PC-3 (cell line): Measurements from ENCODE around the gene LNPEP. TPM values are rescaled to one million over a fixed set of nuclear protein-coding genes. Genes with fewer than 3 reads are reported as not detected.

ENCODE experiments used
- ATAC-seq: fragments of 200-7000 bp; cut with Tn5 transposase; 2 replicates; pipeline ENCODE4 v1.9.1; 2020; ENCODE audit warnings: mild to moderate bottlenecking, moderate library complexity
- BruUV-seq: library from RNA; stranded (reverse); fragments of 400-500 nt; replicated peaks from 2 replicates; lab custom pipeline; 2021; lab: Mats Ljungman, UMichigan
- CTCF ChIA-PET: fragments of 300-600 bp; sonication (Branson Sonifier 250); formaldehyde crosslinking; loops from one replicate; lab custom pipeline; 2022; ENCODE audit warnings: antibody characterized with exemption; lab: Charles Lee
- POLR2A ChIA-PET: fragments of 300-600 bp; sonication (Branson Sonifier 250); formaldehyde crosslinking; loops from one replicate; lab custom pipeline; 2022; ENCODE audit warnings: antibody characterized with exemption; ENCODE audit not compliant: unreplicated experiment; lab: Charles Lee
- DNase-seq: peaks from one replicate; pipeline ENCODE4 v3.0.0-alpha.2; 2015
- H2AFZ ChIP-seq: fragments of 300-600 bp; sonication (generic); 2 replicates; pipeline ENCODE4 v1.6.0; 2016; ENCODE audit warnings: antibody characterized with exemption, low read length
- H3F3A ChIP-seq: fragments of 300-600 bp; sonication (generic); one replicate; pipeline ENCODE4 v1.6.0; 2017; ENCODE audit warnings: antibody characterized with exemption, low read length, control low read depth, mild to moderate bottlenecking; ENCODE audit not compliant: unreplicated experiment
- H3K27ac ChIP-seq: fragments of 300-600 bp; sonication (generic); 2 replicates; pipeline ENCODE4 v1.5.1; 2016; ENCODE audit warnings: mild to moderate bottlenecking, low read length
- H3K27me3 ChIP-seq: fragments of 300-600 bp; sonication (generic); 2 replicates; pipeline ENCODE4 v1.6.1; 2016; ENCODE audit warnings: low read length, mixed read lengths
- H3K36me3 ChIP-seq: fragments of 300-600 bp; sonication (generic); 2 replicates; pipeline ENCODE4 v1.6.1; 2016; ENCODE audit warnings: low read depth, mixed run types, low read length, mixed read lengths
- H3K4me1 ChIP-seq: fragments of 300-600 bp; sonication (generic); 2 replicates; pipeline ENCODE4 v1.5.1; 2016; ENCODE audit warnings: low read length; ENCODE audit not compliant: insufficient read depth
- H3K4me2 ChIP-seq: fragments of 300-600 bp; sonication (generic); 2 replicates; pipeline ENCODE4 v1.6.0; 2016; ENCODE audit warnings: low read length
- H3K4me3 ChIP-seq: fragments of 300-600 bp; sonication (generic); 2 replicates; pipeline ENCODE4 v1.5.1; 2016; ENCODE audit warnings: mild to moderate bottlenecking, low read length, mixed read lengths
- H3K79me2 ChIP-seq: fragments of 300-600 bp; sonication (generic); 2 replicates; pipeline ENCODE4 v1.6.1; 2017; ENCODE audit warnings: low read length, mixed read lengths
- H3K9ac ChIP-seq: fragments of 300-600 bp; sonication (generic); 2 replicates; pipeline ENCODE4 v1.6.0; 2016; ENCODE audit warnings: mild to moderate bottlenecking, low read length
- H3K9me2 ChIP-seq: fragments of 300-600 bp; sonication (generic); replicated peaks from 2 replicates; pipeline ENCODE4 v1.6.1; 2016; ENCODE audit warnings: mixed run types, low read length, mixed read lengths
- H3K9me3 ChIP-seq: fragments of 300-600 bp; sonication (generic); 2 replicates; pipeline ENCODE4 v1.6.1; 2016; ENCODE audit warnings: low read length, mixed read lengths
- H4K20me1 ChIP-seq: fragments of 300-600 bp; sonication (generic); 2 replicates; pipeline ENCODE4 v1.6.1; 2016; ENCODE audit warnings: low read length, mixed read lengths
- EZH2 ChIP-seq: fragments of 300-600 bp; sonication (generic); IDR thresholded peaks from one replicate; pipeline ENCODE4 v1.6.1; 2017; ENCODE audit warnings: antibody characterized with exemption, mild to moderate bottlenecking, low read length; ENCODE audit not compliant: unreplicated experiment
- EZH2phosphoT487 ChIP-seq: fragments of 300-600 bp; sonication (generic); IDR thresholded peaks from 2 replicates; pipeline ENCODE4 v1.6.1; 2018; ENCODE audit warnings: mild to moderate bottlenecking, antibody characterized with exemption, low read length, borderline replicate concordance
- intact Hi-C: fragments of 100-400 bp; cut with micrococcal nuclease; formaldehyde crosslinking; loops from 2 replicates; pipeline ENCODE4 v1.9.0; 2023
- total RNA-seq: library from RNA; depleted of rRNA; stranded (reverse); fragments of >200 nt; gene quantifications from 2 replicates; pipeline ENCODE4 v1.2.3, GENCODE V29; 2014
- TF ChIP-seq, protein P1 (sequence below): fragments of 300-600 bp; sonication (generic); conservative IDR thresholded peaks from 2 replicates; pipeline ENCODE4 v1.5.1; 2017; ENCODE audit warnings: antibody characterized with exemption, low read depth, mild to moderate bottlenecking, low read length

Gene LNPEP
- total RNA-seq, 1 experiment from 2014 or later, result 11.1 TPM

- Histone ChIP-seq H3K4me2 (no peak overlapping the region), H3K9me3 (no peaks in the 10 kb centered on the region), H3K9ac (no peak overlapping the region), H4K20me1 (no peaks in the 10 kb centered on the region), H3K27ac (no peak overlapping the region), H3K4me3 (no peak overlapping the region), H3K4me1 (0 out of 2 replicates have a peak, but pooled peaks cover 8% of the 10 kb centered on the region), H3K79me2 (no peaks in the 10 kb centered on the region), H3F3A (no peaks in the 10 kb centered on the region), H2AFZ (no peak overlapping the region), H3K9me2 (no peaks in the 10 kb centered on the region), H3K27me3 (no peaks in the 10 kb centered on the region), H3K36me3 (no peaks in the 10 kb centered on the region; the same call in 1 of the 2 replicates)
- ChIA-PET CTCF (no interaction called here), POLR2A (no interaction called here)
- DNase-seq (no peak), ATAC-seq (no peak)
- TF ChIP-seq EZH2phosphoT487, result no peak
- TF ChIP-seq EZH2, result no peak
- TF ChIP-seq, protein P1, sequence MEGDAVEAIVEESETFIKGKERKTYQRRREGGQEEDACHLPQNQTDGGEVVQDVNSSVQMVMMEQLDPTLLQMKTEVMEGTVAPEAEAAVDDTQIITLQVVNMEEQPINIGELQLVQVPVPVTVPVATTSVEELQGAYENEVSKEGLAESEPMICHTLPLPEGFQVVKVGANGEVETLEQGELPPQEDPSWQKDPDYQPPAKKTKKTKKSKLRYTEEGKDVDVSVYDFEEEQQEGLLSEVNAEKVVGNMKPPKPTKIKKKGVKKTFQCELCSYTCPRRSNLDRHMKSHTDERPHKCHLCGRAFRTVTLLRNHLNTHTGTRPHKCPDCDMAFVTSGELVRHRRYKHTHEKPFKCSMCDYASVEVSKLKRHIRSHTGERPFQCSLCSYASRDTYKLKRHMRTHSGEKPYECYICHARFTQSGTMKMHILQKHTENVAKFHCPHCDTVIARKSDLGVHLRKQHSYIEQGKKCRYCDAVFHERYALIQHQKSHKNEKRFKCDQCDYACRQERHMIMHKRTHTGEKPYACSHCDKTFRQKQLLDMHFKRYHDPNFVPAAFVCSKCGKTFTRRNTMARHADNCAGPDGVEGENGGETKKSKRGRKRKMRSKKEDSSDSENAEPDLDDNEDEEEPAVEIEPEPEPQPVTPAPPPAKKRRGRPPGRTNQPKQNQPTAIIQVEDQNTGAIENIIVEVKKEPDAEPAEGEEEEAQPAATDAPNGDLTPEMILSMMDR, result no peak
- intact Hi-C loops, result no loop called here
- no TSS peak for BruUV-seq
Observed at GRCh38 chr5:97009212-97009898, 73.5 kb downstream of the LNPEP start.

- Histone ChIP-seq H3K79me2 (no peaks in the 10 kb centered on the region), H3K27ac (no peak overlapping the region), H3K9me2 (no peaks in the 10 kb centered on the region), H3K4me2 (no peak overlapping the region), H3K9ac (no peak overlapping the region), H3K4me3 (no peak overlapping the region), H3K27me3 (no peaks in the 10 kb centered on the region), H2AFZ (no peak overlapping the region), H3F3A (no peaks in the 10 kb centered on the region), H3K36me3 (no peaks in the 10 kb centered on the region; the same call in 1 of the 2 replicates), H4K20me1 (no peaks in the 10 kb centered on the region), H3K4me1 (0 out of 2 replicates have a peak, but pooled peaks cover 8% of the 10 kb centered on the region), H3K9me3 (no peaks in the 10 kb centered on the region)
- BruUV-seq, result no TSS peak
- intact Hi-C loops, result no loop called here
- ChIA-PET CTCF (no interaction called here), POLR2A (no interaction called here)
- TF ChIP-seq, protein P1, result no peak
- TF ChIP-seq EZH2 (no peak), EZH2phosphoT487 (no peak)
- DNase-seq (no peak), ATAC-seq (no peak)
Observed at GRCh38 chr5:97009921-97010320, 74.0 kb downstream of the LNPEP start.

DNA sequence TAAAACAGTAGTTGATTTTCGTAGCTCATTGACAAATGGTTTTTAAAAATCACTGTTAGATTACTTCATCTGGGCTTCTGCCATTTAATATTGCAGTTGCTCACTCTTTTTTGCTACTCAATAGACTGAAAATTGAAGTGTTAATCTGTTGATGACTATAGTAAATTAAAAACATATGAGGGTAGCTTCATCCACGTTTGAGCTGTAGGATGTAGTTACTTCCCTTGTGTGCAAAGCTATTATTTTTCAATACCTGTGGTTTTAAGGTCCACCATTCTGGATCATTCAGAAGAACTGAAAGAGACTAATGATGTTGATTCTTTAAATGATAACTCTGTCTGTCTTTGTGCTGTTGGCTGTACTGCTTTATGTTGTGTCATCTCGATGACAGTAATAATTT, 74.7 kb downstream of the LNPEP start:
- Histone ChIP-seq H3K9me2 (no peaks in the 10 kb centered on the region), H3K79me2 (no peaks in the 10 kb centered on the region), H3K4me1 (0 out of 2 replicates have a peak, but pooled peaks cover 8% of the 10 kb centered on the region), H3K27me3 (no peaks in the 10 kb centered on the region), H2AFZ (no peak overlapping the region), H4K20me1 (no peaks in the 10 kb centered on the region), H3K9me3 (no peaks in the 10 kb centered on the region), H3K4me3 (no peak overlapping the region), H3K27ac (no peak overlapping the region), H3K4me2 (no peak overlapping the region), H3K36me3 (peaks cover 3% of the 10 kb centered on the region; the same call in 1 of the 2 replicates), H3F3A (no peaks in the 10 kb centered on the region), H3K9ac (no peak overlapping the region)
- POLR2A ChIA-PET, result no interaction called here
- DNase-seq (no peak), ATAC-seq (no peak)
- no peak for TF ChIP-seq EZH2
- TF ChIP-seq, protein P1, result no peak
- no peak for TF ChIP-seq EZH2phosphoT487
- intact Hi-C loops, result no loop called here
- CTCF ChIA-PET, result no interaction called here
- no TSS peak for BruUV-seq
